ENCODE data around the gene CHML.
"Not testable (repeated sequence)": the region's sequence is repeated elsewhere in the genome, so short reads cannot be mapped to it uniquely, and the experiment has no call there.

The CHML gene

DNA sequence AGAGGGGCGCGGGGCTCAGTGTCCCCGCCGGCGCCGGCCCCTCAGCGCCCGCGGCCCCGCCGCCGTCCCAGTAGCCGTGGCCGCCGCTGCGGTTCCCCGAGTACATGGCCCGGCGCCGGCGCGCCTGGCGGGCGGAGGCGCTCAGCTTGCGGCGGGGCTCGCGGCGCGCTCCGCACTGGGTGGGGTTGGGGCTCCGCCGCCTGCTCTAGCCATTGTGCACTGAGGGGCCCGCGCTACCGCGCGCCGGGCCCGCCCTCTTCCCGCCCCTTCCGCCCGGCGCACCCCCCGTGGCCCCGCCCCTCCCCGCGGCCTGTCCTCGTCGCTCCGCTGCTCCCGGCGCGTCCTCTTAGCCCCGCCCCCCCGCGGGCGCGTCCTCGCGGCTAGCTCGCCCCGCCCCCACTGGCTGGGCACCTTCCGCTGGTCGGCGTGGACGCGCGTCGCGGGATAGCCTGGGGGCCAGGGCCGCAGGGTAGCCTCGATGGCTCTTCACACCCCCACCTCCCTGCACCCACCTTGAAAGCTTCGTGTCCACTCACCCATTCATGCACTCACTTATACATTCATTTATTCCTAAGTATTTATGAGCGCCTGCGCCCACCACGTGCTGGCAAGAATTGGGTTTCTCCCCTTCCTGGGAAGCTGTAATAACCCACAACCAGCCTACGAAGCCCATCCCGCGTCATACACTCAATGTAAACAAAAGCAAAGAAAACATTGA lies at the start of gene CHML, which contains the start of gene OPN3:
CHML (minus strand) TSS at position 221 of the 718 bp plus-strand sequence. CDS start 4,603 bp downstream, outside the sequence.
OPN3 (minus strand) TSS at position 221 of the 718 bp plus-strand sequence; CDS start at position 106, 115 bp downstream.
- peak; percentile 92 for DNase-seq

DNA sequence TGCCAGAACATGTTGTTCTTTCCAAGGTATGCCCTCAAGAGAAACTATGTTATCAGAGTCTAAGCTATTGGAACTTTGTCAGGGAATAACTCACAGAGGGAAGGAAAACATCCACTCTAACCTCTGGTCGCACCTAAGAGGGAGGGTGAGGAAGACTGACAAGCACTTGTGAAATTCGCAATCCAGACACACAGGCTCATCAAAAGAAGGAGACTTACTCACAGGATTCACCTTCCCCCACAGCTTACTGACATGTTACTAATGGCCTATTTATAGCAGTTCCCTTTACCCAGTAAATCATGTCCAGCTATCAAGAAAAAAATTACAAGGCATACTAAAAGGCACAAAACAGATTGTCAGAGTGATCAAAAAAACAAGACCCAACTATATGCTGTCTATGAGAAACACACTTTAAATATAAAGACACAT lies 48.8 kb upstream of the CHML start:
- DNase-seq, result no peak

DNA sequence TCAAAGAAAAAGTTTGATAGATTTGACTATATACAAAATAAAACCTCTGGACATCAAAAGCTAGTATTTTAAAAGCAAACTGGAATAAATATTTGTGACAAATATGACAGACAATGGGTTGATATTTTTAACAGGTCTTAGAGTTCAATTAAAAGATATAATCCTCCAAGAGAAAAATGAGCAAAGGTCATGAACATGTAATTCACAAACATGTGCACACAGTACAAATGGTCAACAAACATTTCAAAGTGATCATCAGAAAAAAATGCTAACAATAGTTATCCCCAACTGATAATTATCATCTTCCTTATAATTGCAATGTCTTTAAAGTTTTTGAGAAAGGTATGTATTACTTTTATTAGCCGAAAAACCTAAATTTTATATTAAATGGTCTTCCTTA lies 43.9 kb upstream of the CHML start:
- DNase-seq, result no peak

DNA sequence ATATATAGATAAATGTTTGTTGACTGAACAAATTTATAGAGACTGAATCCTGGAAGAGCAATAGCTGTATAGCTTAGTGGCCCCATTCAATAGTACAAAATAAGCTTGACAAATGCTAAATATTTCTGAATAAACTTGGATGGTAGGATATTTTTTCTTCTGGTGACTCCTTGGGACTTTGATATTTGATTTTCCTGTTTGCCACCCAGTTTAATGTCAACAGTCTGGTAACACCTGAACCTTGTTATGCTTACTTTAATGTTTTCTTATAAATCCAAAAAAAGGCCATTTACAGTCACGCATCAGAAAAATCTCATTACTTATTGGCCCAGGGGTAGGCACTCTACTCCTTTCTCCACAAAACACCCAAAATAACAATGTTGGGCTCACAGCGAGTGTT lies 42.8 kb upstream of the CHML start:
- no peak for DNase-seq

- not testable (repeated sequence) for DNase-seq
Measured at GRCh38 chr1:241681861-241682448, 41.8 kb upstream of the CHML start.

DNA sequence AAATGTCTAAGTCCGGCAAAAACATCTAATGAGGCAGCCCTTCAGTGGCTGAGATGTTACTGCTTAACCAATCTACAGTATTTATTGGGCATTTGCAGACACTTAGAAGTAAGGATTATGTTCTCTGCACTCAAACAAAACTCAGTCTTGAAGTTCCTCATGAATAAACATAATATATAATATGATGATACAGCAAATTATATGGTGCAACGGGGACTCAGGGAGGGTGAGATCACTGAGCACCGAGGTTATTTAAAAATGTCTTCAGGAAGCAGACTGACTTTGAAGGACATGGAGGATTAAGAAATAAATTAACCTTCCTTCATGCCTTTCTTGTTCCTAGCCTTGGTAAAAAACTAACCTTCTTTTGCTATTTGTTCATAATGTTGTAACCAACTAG lies 39.8 kb upstream of the CHML start:
- DNase-seq, result no peak

DNA sequence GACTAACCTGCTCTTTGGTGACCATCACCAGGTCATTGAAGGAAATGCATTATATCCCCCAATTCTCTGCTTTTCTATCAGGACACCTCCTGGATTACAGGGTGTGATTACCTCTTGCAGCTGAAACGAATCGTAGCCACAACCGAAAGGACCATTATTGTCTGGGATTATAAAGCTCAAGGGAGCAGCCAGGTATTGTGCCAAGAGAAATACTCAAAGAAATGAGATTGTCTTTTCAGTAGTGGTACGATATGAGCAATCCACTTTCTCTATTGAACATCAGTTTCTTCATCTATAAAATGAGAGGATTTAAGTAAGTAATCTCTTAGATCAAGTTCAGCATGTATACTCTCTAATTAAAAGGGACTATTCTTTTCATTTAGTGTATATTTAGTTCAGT lies 39.2 kb upstream of the CHML start:
- no peak for DNase-seq

DNA sequence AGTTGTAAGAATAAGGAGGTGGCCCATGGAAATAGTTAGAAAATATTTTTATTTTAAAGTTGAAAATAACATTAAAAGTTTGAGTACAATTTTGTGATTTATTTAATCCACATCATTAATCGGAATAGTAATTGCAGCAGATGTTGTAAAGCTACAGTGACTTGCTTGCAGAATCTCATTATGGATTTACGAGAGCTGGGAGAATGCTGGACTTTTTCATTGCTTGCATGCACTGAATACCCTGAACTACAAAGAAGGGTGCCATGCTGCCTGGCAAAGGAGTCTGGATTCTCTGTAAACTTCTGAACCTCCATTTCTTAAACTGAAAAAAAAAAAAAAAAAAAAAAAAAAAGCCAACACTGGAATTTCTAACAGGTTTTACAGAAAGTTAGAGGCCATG lies 38.4 kb upstream of the CHML start:
- no peak for DNase-seq

GRCh38 chr1:241677201-241677600 lies 37.0 kb upstream of the CHML start:
- peak; percentile 70 for DNase-seq

- no peak for DNase-seq
Measured at GRCh38 chr1:241675983-241676382, 35.8 kb upstream of the CHML start.

DNA sequence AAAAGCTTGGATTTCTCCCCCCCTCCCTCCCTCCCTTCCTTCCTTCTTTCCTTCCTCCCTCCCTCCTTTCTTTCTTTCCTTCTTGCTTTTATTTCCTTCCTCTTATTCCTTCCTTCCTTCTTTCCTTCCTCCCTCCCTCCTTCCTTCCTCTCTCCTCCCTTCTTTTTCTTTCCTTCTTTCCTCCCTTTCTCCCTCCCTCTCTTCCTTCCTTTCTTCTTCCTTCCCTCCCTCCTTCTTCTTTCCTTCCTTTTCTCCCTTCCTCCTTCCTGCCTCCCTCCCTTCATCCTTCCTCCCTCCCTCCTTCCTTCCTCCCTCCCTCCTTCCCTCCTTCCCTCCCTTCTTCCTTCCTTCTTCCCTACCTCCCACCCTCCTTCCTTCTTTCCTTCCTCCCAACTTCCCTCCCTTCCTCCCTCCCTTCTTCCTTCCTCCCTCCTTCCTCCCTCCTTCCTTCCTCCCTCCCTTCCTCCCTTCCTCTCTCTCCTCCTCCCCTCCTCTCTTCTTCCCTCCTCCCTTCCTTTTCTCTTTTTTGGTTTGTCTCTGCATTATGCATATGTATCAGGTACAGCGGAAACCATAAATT lies 34.7 kb upstream of the CHML start:
- no peak for DNase-seq

GRCh38 chr1:241672301-241672700 lies 32.1 kb upstream of the CHML start:
- DNase-seq, result no peak

DNA sequence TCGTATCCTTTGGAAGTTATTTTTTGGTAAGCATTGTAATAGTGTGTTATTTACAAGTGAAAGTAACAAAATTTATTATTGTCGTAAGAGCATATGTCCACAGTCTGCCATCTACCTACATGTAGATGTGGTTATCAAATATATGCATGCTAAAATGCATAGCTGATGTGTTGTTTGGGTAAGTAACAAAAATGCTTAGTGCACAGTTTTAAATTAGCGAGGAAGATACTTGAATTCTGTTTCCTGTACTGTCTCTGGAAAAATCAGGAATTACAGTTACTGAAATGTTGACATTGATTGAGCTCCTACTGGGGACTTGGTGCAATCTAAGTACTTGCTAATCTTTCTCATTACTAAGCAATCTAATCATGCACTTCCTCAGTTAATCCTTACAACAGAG lies 26.2 kb upstream of the CHML start:
- no peak for DNase-seq

DNA sequence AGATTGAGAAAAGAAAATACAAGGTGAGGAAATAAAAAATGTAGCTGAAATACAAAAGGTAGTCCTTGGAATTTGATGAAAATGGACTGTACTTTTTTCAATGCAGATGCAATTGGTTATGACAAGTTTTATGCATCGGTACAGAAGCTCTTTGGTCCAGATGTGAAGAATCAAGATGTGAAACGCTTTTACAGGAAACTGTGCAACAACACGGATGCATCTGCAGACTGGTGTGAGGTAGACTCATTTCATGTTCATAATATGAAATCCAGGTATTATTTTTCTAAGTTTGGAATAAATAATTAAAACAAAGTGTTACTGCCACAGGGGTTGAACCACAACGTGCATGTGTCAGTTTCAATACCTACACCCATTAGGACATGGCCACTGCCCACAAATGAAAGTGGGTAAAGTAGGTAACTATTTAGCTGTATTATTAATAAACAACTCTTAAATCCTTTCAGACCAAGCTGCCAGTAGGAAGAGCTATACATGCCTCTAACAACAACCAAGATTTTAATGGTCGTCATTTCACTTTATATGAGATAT lies 20.3 kb upstream of the CHML start:
- no peak for DNase-seq

DNA sequence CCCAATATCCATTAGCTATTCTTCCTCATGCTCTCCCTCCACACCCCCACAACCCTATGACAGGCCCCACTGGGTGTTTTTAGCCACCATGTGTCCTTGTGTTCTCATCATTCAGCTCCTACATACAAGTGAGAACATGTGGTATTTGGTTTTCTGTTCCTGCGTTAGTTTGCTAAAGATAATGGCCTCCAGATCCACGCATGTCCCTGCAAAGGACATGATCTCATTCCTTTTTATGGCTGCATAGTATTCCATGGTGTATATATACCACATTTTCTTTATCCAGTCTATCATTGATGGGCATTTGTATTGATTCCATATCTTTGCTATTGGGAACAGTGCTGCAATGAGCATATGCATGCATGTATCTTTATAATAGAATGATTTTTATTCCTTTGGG lies 18.8 kb upstream of the CHML start:
- DNase-seq, result not testable (repeated sequence)

GRCh38 chr1:241658081-241658793 lies 18.1 kb upstream of the CHML start:
- no peak for DNase-seq

GRCh38 chr1:241654641-241655040 lies 14.5 kb upstream of the CHML start:
- no peak for DNase-seq

GRCh38 chr1:241654019-241654418 lies 13.8 kb upstream of the CHML start:
- no peak for DNase-seq

GRCh38 chr1:241652012-241652411 lies 11.8 kb upstream of the CHML start, which contains the start of gene WDR64:
TSS of gene WDR64 (plus strand) at chr1:241652281. CDS start at chr1:241652485, 204 bp downstream.
- no peak for DNase-seq

DNA sequence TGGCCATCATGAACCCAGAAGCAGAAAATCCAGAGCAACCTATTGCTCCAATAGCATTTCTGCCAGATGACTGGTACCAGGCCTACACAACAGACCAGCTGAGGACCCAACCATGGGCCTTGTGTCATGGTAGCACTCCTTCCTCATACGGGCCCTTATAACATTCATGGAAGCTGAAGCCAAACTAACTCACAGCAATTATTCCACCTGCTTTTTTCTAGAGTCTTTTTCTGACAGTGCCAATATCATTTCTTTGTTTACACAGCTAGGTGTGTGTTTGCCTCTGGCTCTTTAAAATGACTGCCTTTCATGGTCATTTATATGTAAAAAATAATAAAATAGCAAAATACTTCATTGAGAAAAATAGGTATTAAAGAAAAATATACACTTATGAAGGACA lies 8.0 kb upstream of the CHML start:
- no peak for DNase-seq

GRCh38 chr1:241647658-241648057 lies 7.5 kb upstream of the CHML start:
- DNase-seq, result no peak

DNA sequence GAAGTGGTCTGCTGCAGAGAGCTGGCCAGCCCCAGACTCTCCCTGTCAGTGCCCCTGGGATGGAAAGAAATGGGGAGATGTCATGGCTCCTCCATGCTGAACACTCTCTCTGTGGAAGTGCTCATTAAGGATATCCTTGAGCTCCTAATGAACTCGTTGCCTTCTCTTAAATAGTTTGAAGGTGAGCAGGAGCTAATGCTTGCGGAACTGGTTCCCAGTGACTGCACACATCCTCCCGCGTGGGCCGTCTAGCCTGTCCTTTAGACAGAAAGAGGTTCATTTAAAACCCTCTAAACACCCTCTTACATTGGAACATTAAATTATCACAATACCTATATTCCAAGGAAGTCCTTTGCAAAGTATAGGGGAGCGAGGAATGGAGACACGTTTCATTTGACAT lies 6.0 kb upstream of the CHML start:
- DNase-seq, result no peak

DNA sequence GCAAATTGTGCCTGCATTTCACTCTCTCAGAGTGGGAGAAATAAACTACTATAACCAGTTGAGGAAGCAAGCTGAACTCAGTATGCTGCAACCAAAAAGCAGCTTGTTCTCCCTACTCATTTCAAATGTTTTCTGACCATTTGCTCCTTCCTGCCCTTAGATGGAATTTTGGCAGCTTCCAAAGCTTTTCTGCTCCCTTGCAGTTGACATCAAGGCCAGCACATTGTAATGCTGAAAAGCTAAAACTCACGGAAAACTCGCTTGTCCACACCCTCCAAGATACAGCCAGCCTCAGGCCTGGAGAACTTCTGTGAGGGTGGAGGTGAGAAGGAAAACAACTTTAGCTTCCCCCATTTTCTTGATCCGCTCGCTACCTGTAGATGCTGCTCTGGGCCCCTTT lies 5.0 kb upstream of the CHML start:
- no peak for DNase-seq

Measured in CD4-positive, alpha-beta T cell treated with Interleukin-17A for 1 hour (primary cell).